Ecto neural progenitor cell (in vitro differentiated cells): ENCODE data around the gene LONP2.
A peak's percentile ranks its signal among the peaks of the same experiment; 100 is the strongest.

Experiments
- DNase-seq: peaks from one replicate; pipeline ENCODE4 v3.0.0-alpha.2; 2018; ENCODE audit warnings: low spot score

LONP2 gene, protein sequence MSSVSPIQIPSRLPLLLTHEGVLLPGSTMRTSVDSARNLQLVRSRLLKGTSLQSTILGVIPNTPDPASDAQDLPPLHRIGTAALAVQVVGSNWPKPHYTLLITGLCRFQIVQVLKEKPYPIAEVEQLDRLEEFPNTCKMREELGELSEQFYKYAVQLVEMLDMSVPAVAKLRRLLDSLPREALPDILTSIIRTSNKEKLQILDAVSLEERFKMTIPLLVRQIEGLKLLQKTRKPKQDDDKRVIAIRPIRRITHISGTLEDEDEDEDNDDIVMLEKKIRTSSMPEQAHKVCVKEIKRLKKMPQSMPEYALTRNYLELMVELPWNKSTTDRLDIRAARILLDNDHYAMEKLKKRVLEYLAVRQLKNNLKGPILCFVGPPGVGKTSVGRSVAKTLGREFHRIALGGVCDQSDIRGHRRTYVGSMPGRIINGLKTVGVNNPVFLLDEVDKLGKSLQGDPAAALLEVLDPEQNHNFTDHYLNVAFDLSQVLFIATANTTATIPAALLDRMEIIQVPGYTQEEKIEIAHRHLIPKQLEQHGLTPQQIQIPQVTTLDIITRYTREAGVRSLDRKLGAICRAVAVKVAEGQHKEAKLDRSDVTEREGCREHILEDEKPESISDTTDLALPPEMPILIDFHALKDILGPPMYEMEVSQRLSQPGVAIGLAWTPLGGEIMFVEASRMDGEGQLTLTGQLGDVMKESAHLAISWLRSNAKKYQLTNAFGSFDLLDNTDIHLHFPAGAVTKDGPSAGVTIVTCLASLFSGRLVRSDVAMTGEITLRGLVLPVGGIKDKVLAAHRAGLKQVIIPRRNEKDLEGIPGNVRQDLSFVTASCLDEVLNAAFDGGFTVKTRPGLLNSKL

GRCh38 chr16:48244080-48244862 is at the start of gene LONP2:
TSS of gene LONP2 (plus strand) at chr16:48244300. CDS start at chr16:48244389, 89 bp downstream.
- peak; percentile 90 for DNase-seq

GRCh38 chr16:48194828-48195556 is 49.1 kb upstream of the LONP2 start:
- no peak for DNase-seq

- no peak for DNase-seq
These were observed 46.8 kb upstream of the LONP2 start for GRCh38 chr16:48197294-48197693.

DNA sequence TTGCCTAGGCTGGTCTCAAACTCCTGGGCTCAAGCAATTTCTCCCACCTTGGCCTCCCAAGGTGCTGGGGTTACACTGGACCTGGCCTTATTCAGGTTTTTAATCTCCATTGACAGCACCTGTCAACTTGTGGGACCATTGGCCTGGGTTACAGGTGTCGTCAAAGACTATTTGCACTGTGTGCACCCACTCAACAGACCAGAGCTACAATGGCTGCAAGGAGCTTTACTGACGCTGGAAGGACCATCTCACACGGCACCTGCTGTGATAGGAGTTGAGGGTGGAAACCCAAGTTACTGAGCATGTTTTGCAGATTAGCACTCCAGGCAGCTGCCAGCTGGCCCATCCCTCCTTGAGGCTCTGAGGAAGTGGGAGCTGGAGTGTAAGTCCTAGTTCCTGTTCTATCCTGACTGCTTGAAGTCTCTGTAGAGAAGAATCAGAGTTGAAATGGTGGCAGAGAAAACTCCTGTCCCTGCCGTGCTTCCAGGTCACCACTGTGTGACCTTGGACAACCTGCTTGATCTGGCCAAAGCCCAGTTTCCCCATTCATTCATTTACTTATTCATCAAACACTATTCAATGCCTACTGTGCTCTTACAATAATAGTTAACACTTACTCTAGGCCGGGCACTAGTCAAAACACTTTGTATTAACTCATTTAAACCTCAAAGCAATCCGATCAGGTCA is 42.4 kb upstream of the LONP2 start:
- no peak for DNase-seq

GRCh38 chr16:48203974-48204824 is 39.9 kb upstream of the LONP2 start:
- no peak for DNase-seq

- no peak for DNase-seq
These were observed 39.3 kb upstream of the LONP2 start for GRCh38 chr16:48204825-48205151.

- no peak for DNase-seq
These were observed 37.4 kb upstream of the LONP2 start for GRCh38 chr16:48206594-48207242.

- DNase-seq: no peak
These were observed 33.4 kb upstream of the LONP2 start for GRCh38 chr16:48210747-48211146.

DNA sequence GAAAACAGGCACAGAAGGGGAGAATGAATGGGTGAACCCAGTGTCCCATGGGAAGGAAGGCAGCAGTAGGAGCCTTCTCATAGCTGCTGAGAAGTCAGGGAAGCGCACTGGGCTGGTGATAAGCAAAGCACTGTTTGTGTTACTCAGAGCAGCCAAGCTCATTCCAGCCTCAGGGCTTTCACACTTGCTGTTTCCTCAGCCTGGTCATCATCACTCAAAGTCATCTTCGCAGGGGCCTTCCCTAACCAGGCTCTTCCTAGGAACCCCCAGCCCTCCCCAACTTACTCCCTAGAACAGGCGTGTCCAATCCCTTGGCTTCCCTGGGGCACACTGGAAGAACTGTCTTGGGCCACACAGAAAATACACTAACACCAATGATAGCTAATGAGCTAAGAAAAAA is 32.1 kb upstream of the LONP2 start:
- no peak for DNase-seq

DNA sequence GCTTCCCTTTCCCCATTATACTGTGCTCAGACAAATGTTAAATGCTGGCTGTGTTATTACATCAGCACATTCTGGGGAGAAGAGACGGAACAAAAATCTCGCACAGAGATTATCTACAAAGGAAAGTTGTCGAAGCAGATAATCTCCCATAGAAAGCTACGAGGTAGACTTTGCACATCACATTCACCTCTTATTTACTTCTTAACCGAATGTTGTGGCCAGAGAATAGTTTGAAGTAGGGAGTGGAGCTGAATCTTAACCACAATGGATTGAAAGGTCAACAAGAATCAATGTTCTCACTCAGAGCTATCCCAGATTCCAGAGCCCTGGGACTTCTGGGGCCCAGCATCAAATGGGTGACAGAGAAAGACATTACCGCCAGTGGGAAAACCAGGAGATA is 28.4 kb upstream of the LONP2 start:
- no peak for DNase-seq

DNA sequence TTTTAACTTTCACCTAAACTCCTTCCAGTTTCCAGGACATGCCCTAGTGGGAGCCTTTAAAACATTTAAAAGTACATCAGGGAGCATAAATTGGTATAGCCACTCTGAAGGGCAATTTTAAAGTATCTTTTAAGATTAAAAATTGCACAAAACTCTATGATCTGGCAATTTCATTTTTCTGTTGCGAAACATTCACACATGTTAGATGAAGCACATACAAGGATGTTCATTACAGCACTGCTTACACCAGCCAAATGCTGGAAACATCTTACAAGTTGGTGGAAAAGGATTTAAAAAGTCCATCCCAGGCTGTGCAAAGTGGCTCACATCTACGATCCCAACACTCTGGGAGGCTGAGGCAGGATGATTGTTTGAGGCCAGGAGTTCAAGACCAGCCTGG is 26.4 kb upstream of the LONP2 start:
- DNase-seq: no peak

- no peak for DNase-seq
These were observed 25.6 kb upstream of the LONP2 start for GRCh38 chr16:48218473-48218872.

DNA sequence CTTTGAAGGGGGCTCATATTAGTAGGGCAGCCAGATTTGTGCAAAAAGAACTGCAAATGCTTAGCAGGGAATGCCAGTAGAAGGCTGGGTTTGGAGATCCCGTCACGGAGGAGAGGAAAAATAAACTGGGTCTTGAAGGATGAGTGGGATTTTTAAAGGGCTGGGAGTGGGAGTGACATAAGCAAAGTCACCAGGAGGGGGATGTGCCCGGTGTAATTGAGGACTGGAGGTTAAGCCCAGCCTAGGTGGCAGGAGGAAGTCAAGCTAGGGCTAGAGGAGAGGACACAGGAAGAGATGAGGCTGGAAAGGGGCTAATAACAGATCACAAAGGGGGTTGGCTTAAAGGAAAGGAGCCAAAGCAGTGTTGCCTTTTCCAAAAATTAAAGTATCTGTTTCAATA is 23.2 kb upstream of the LONP2 start:
- no peak for DNase-seq

GRCh38 chr16:48223490-48223889 is 20.6 kb upstream of the LONP2 start:
- DNase-seq: no peak

- DNase-seq: no peak
These were observed 18.6 kb upstream of the LONP2 start for GRCh38 chr16:48225456-48225855.

- no peak for DNase-seq
These were observed 12.2 kb upstream of the LONP2 start for GRCh38 chr16:48231727-48232492.

DNA sequence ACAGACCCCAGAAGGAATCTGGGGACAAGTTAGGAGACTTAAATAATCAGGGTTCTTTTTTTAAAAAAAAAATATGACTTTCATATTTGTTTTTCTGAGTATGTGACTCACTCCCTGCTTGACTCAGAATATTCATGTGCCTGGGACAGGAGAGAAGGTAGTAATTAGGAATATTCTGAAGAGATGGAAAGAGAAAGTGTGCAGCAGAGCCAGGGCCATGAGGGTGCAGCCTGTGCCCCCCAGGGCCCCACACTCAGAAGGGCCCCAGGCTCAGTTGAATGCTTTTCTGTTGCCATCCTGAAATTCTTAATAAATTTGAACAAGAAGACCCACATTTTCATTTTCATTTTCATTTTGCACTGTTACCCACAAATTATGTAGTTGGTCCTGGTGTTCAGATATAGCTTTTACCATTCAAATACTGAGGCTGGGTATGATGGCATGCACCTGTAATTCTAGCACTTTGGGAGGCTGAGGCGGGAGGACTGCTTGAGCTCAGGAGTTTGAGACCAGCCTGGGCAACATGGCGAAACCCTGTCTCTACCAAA is 11.5 kb upstream of the LONP2 start:
- DNase-seq: no peak

DNA sequence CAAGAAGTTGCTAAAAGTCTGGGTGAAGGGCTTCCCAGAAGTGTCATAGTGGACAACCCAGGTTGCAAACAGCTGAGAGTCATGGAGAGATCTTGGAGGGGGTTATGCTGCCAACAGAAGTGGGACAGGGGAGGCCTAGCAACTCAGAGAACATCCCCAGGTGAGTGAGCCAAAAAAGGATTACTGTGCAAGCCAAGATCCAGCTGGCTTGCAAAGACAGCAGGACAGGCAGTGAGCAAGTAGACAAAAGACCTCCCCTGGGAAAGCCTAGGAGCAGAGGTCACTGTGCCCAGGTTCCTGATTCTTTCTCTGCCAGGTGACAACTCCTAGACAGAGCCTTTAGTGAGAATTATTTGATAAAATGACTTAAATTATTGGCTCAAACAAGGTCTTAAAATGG is 9.5 kb upstream of the LONP2 start:
- DNase-seq: no peak

DNA sequence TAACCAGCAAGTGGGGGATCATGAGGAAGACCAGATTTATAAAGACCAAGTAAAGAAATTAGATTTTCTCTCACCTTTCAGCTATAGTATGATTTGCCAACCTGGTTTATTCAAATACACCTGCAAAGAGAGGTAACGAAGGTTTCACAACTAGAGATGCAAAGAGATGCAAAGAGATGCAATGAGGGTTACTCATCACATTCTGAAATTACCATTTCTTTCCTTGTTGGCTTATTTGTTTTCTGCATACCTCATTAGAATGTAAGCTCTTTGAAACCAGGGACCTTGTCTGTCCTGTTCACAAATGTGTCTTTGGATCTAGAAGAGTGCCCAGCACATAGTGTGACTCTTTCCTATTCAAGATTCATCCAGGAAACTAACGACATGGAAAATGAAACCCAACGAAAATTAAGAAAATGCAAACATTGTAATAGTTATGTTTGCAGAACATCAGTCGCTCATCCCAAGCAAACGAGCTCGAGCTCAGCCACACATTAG is 9.0 kb upstream of the LONP2 start:
- DNase-seq: no peak
